ENCODE data around the gene PDE6B. TPM values are rescaled to one million over a fixed set of nuclear protein-coding genes. Genes with fewer than 3 reads are reported as not detected.

The PDE6B gene
- polyA plus RNA-seq, 1 donor from 2014 or later = 3.2 TPM

DNA sequence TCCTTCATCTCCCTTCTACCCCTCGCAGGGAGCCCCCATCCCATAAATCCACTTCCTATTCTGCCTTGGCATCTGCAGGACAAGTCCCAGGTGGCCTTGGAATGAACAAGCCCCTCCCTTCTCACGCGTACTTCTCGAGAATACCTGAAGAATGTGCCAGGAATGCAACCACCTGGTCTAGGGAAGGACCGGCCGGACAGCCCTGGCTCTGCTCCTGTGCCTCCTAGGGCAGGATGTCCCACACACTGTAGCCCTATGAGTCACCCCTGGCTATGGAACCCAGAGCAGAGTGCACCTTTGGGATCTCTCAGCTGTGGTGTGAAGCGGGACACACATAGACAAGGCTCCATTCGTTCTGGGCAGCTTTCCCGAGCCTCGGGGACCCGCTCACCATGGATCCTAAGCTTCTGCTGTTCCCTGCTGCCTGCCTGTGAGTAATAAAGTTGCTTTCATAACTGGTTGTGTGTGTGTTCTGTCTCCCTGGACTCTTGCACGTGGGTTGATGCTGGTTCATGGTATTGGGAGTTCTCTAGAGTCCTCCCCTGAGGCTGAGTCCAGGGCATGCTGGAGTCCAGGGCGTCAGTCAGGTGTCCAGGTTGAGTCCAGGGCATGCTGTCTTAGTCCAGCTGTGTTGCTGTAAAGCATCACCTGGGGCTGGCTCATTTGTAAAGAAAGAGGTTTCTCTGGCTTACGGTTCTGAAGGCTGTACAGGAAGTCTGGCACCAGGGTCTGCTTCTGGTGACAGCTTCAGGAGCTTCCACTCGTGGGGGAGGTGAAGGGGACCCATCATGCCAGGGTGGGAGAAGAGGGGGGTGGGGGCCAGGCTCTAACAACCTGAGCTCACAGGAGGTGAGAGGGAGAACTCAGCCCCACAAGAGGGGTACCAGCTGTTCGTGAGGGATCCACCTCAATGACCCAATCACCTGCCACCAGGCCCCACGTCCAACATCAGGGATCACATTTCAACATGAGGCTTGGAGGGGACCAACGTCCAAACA lies 7.4 kb upstream of the PDE6B start:
- no peaks in the 10 kb centered on the region for H3K9me2 ChIP-seq (ENCODE audit: insufficient read depth, low read length)
- no peaks in the 10 kb centered on the region for H3K36me3 ChIP-seq (ENCODE audit: insufficient read depth, low read length)
- no peaks in the 10 kb centered on the region for H4K20me1 ChIP-seq (ENCODE audit: insufficient read depth)
- H3K9me3 ChIP-seq (ENCODE audit: low read length) = no peaks in the 10 kb centered on the region
- TF ChIP-seq, protein P1, sequence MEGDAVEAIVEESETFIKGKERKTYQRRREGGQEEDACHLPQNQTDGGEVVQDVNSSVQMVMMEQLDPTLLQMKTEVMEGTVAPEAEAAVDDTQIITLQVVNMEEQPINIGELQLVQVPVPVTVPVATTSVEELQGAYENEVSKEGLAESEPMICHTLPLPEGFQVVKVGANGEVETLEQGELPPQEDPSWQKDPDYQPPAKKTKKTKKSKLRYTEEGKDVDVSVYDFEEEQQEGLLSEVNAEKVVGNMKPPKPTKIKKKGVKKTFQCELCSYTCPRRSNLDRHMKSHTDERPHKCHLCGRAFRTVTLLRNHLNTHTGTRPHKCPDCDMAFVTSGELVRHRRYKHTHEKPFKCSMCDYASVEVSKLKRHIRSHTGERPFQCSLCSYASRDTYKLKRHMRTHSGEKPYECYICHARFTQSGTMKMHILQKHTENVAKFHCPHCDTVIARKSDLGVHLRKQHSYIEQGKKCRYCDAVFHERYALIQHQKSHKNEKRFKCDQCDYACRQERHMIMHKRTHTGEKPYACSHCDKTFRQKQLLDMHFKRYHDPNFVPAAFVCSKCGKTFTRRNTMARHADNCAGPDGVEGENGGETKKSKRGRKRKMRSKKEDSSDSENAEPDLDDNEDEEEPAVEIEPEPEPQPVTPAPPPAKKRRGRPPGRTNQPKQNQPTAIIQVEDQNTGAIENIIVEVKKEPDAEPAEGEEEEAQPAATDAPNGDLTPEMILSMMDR (IDR thresholded peaks at IDR 0.05; ENCODE audit: poor library complexity, severe bottlenecking) = no peak
- TF ChIP-seq POLR2AphosphoS5 (IDR thresholded peaks at IDR 0.05) (no peak), MXI1 (conservative IDR thresholded peaks at IDR 0.05; ENCODE audit: poor library complexity, severe bottlenecking) (no peak), REST (IDR thresholded peaks at IDR 0.05; ENCODE audit: borderline replicate concordance) (no peak), EP300 (conservative IDR thresholded peaks at IDR 0.05; ENCODE audit: poor library complexity, severe bottlenecking) (no peak), EZH2 (IDR thresholded peaks at IDR 0.05; ENCODE audit: borderline replicate concordance, insufficient read depth, low read length, poor library complexity, severe bottlenecking) (no peak)
- H3K79me2 ChIP-seq (replicated peaks; ENCODE audit: insufficient read depth, low read length) = no peaks in the 10 kb centered on the region
- H3K9ac ChIP-seq (ENCODE audit: low read length) = no peak overlapping the region
- no peak overlapping the region for H3K4me2 ChIP-seq (ENCODE audit: low read length)
- H3K27me3 ChIP-seq (ENCODE audit: insufficient read depth, low read depth, low read length) = no peaks in the 10 kb centered on the region
- no peak overlapping the region for H3K4me3 ChIP-seq (ENCODE audit: low read length)
- no peaks in the 10 kb centered on the region for H3F3A ChIP-seq (ENCODE audit: insufficient read depth, low read length, poor library complexity, severe bottlenecking)
- no peak overlapping the region for H3K27ac ChIP-seq (ENCODE audit: low read length)
- H2AFZ ChIP-seq (ENCODE audit: low read depth, low read length) = no peak overlapping the region

GRCh38 chr4:620201-620600 lies 5.2 kb upstream of the PDE6B start:
- no peak overlapping the region for H3K27ac ChIP-seq (ENCODE audit: low read length)
- no peaks in the 10 kb centered on the region for H3K9me2 ChIP-seq (ENCODE audit: insufficient read depth, low read length)
- no peak overlapping the region for H3K4me3 ChIP-seq (ENCODE audit: low read length)
- no peak overlapping the region for H2AFZ ChIP-seq (ENCODE audit: low read depth, low read length)
- no peak overlapping the region for H3K4me2 ChIP-seq (ENCODE audit: low read length)
- no peaks in the 10 kb centered on the region for H3K79me2 ChIP-seq (replicated peaks; ENCODE audit: insufficient read depth, low read length)
- H3K36me3 ChIP-seq (ENCODE audit: insufficient read depth, low read length) = no peaks in the 10 kb centered on the region
- TF ChIP-seq POLR2AphosphoS5 (IDR thresholded peaks at IDR 0.05) (no peak), SMC3 (conservative IDR thresholded peaks at IDR 0.05; ENCODE audit: poor library complexity) (no peak), EP300 (conservative IDR thresholded peaks at IDR 0.05; ENCODE audit: poor library complexity, severe bottlenecking) (no peak), RAD21 (conservative IDR thresholded peaks at IDR 0.05) (no peak), MXI1 (conservative IDR thresholded peaks at IDR 0.05; ENCODE audit: poor library complexity, severe bottlenecking) (no peak), TAF1 (IDR thresholded peaks at IDR 0.05; ENCODE audit: low read depth) (no peak), EZH2 (IDR thresholded peaks at IDR 0.05; ENCODE audit: borderline replicate concordance, insufficient read depth, low read length, poor library complexity, severe bottlenecking) (no peak), REST (IDR thresholded peaks at IDR 0.05; ENCODE audit: borderline replicate concordance) (no peak)
- TF ChIP-seq, protein P1 (IDR thresholded peaks at IDR 0.05; ENCODE audit: poor library complexity, severe bottlenecking) = no peak
- no peak overlapping the region for H3K9ac ChIP-seq (ENCODE audit: low read length)
- H4K20me1 ChIP-seq (ENCODE audit: insufficient read depth) = no peaks in the 10 kb centered on the region
- no peaks in the 10 kb centered on the region for H3F3A ChIP-seq (ENCODE audit: insufficient read depth, low read length, poor library complexity, severe bottlenecking)
- no peaks in the 10 kb centered on the region for H3K27me3 ChIP-seq (ENCODE audit: insufficient read depth, low read depth, low read length)
- H3K9me3 ChIP-seq (ENCODE audit: low read length) = no peaks in the 10 kb centered on the region
